AG04449 (cell line): Measurements from ENCODE around the gene PLEKHA8.

Experiments
- CTCF ChIA-PET: fragments of 350-600 bp; formaldehyde crosslinking; extraction: SDS; loops from one replicate; lab custom pipeline; 2021; ENCODE audit warnings: antibody characterized with exemption; lab: Yijun Ruan, JAX
- POLR2A ChIA-PET: fragments of 400-600, 350-600 bp; formaldehyde crosslinking; extraction: SDS; loops from one replicate; lab custom pipeline; 2020; ENCODE audit warnings: antibody characterized with exemption, inconsistent platforms; lab: Yijun Ruan, JAX
- DNase-seq: peaks from one replicate; pipeline ENCODE4 v3.0.0-alpha.2; 2010; ENCODE audit warnings: low read depth, low spot score
- H3K4me3 ChIP-seq: 2 replicates; pipeline ENCODE4 v1.5.1; 2011; ENCODE audit warnings: low read depth, mild to moderate bottlenecking, control low read depth, low read length
- TF ChIP-seq, protein P1 (sequence below): IDR thresholded peaks from one replicate; pipeline ENCODE4 v1.5.1; 2011; ENCODE audit warnings: mild to moderate bottlenecking, moderate library complexity, low read length, control low read depth, inconsistent platforms; ENCODE audit not compliant: insufficient read depth; ENCODE audit errors: missing control alignments

The PLEKHA8 gene

DNA sequence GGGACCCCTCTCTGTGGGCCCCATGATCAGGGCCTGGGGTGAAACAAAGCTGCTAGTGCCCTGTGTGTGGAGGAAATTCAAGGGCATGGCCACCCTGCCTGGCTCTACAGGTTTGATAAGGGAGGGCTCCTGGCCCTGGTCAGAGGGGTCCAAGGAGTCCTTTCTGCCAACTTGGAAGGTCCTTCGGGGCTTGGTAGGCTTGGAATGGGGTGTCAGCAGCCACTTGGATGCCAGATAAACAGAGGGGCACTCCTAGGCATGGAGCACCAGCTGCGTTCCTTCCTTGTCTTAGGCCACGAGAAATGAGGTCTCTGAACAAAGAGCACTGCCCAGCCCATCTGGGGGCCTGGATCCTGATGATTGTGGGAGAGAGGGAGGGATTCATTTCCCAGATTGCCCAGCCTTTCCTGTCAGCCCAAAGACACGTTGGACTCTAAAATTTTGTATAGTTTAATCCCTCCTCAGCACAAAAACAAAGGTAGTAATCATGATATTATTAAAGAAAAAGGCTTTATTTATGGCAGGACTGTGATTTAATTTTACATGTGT lies 111.7 kb downstream of the PLEKHA8 start:
- ChIA-PET CTCF (interaction anchor here (1.1 to 1.5 kb wide), 2 partner anchors 17 to 18 kb away, joined by 3 to 4 read pairs; no protein-coding TSS in a partner anchor), POLR2A (no interaction called here)
- TF ChIP-seq, protein P1, sequence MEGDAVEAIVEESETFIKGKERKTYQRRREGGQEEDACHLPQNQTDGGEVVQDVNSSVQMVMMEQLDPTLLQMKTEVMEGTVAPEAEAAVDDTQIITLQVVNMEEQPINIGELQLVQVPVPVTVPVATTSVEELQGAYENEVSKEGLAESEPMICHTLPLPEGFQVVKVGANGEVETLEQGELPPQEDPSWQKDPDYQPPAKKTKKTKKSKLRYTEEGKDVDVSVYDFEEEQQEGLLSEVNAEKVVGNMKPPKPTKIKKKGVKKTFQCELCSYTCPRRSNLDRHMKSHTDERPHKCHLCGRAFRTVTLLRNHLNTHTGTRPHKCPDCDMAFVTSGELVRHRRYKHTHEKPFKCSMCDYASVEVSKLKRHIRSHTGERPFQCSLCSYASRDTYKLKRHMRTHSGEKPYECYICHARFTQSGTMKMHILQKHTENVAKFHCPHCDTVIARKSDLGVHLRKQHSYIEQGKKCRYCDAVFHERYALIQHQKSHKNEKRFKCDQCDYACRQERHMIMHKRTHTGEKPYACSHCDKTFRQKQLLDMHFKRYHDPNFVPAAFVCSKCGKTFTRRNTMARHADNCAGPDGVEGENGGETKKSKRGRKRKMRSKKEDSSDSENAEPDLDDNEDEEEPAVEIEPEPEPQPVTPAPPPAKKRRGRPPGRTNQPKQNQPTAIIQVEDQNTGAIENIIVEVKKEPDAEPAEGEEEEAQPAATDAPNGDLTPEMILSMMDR = no peak
- no peak overlapping the region for H3K4me3 ChIP-seq
- no peak for DNase-seq

DNA sequence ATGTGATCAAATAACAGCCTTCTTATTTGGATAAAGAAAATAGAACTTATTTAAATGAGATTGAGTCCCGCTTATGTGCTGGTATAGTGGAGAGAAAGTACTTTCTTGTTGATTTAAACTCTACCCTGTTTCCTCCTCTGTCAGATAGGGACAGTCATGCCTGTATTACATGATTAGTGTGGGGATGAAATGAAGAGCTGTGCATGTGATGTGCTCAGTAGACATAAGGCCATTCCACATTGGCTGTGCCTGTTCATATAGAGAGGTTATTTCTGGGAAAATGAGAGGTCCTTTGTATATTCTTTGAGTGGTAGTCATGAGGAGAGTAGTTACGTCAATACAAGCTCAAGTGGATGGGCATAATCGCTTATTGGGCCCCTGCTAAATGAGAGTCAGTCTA lies 112.2 kb downstream of the PLEKHA8 start:
- CTCF ChIA-PET = interaction anchor here (1.1 to 1.5 kb wide), 2 partner anchors 17 to 18 kb away, joined by 3 to 4 read pairs; no protein-coding TSS in a partner anchor
- H3K4me3 ChIP-seq = no peak overlapping the region
- no peak for DNase-seq
- TF ChIP-seq, protein P1 = no peak
- POLR2A ChIA-PET = no interaction called here

DNA sequence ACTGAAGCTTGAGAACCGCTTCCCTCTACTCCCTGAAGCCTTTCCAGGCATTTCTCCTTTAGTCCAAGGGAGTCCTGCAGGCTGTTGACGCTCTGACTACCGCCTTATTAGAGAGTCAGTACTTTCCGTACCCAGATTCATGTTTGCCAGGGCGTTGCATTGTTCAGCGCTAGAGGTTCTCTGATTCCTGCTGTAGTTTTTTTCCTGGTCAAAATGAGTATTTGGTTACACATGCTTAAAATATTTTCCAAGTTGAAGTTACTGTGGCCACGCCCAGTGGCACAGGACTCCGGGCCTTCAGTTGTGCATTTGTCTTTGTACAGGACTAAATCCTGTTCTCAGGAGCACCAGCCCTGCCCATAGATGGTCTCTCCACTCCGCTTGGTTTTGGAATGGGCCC lies 114.5 kb downstream of the PLEKHA8 start:
- CTCF ChIA-PET = interaction anchor here (0.7 kb wide), 1 partner anchor 23 kb away, joined by 3 read pairs; no protein-coding TSS in a partner anchor
- TF ChIP-seq, protein P1 = no peak
- DNase-seq = no peak
- no peak overlapping the region for H3K4me3 ChIP-seq
- POLR2A ChIA-PET = no interaction called here

DNA sequence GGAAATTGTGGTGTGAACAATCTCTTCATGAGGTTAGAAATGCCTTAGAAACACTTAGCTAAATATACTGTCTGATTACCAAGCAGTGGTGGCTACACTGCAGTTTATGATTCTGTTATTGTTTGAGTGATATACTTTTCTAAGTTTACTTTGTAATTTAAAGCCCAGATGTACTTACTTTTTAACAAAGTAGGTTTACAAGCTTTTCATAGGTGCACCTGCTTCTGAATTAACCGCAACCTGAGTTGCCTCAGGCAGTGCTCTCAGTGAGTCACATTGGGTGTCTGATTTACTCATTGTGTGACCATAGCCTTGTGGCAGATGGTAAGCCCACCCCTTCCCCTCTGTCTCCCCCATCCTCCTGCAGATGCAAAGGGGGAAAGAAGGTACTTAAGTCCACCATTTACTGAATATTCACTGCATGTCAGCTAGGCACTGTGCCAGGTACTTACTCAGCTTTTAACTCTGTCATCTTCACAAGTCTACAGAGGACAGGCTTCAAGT lies 115.6 kb downstream of the PLEKHA8 start:
- H3K4me3 ChIP-seq = no peak overlapping the region
- TF ChIP-seq, protein P1 = no peak
- DNase-seq = no peak
- ChIA-PET POLR2A (interaction anchor here (0.7 kb wide), 1 partner anchor 1053 kb away, joined by 3 read pairs; no protein-coding TSS in a partner anchor), CTCF (interaction anchor here (1.0 kb wide), 1 partner anchor 8 kb away, joined by 4 read pairs; the partner anchor contains the start of gene MTURN)

DNA sequence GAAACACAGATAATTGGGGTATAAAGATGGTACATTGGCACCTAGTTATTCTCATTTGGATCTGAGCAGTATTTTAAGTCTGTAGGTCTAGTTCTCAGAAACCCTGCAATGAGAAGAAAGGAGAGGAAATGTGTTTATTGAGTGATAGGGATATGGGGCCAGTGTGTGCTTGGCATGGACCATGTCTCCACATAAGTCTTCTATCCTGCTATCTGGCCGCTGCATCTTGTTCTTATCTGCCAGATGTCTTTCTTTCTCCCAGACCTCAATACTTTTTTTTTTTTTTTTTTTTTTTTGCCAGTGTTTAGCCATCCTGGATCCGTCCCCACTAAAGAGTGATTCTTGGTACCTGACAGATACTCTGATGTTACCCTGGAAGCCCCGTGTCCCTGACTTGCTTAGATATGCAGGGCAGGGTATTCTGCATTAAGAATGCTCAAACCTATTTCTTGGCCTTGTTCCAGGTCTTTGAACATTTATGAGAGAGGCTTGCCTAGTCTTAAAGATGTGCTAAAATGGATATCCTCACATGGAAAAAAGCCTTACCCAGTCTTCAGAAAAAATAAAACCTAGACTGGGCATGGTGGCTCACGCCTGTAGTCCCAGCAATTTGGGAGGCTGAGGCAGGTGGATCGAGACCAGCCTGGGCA lies 116.6 kb downstream of the PLEKHA8 start:
- H3K4me3 ChIP-seq = no peak overlapping the region
- TF ChIP-seq, protein P1 = no peak
- CTCF ChIA-PET = interaction anchor here (1.0 kb wide), 1 partner anchor 9 kb away, joined by 4 read pairs; the partner anchor contains the start of gene MTURN
- POLR2A ChIA-PET = no interaction called here
- no peak for DNase-seq

DNA sequence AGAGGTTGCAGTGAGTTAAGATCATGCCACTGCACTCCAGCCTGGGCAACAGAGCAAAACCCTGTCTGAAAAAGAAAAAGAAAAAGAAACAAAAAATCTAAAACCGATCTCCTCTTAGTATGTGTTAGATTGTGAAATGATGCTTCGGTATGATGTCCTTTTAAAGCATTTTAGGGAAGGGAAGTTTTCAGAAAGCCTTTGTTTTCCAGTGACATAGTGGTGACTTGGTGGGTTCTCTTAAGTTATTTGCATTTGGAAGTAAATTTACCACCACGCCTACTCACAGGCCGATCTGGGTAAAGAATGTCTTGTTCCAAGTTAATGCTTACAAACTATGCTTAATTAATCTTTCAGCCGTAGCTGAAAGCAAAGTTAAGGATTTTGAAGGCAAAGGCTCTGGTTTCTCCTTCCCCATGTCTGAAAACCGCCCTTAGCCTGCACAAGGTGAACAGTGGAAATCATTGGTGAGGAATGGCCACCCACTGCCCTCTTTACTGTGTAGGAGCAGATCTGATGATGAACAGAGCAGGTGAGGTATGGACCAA lies 117.3 kb downstream of the PLEKHA8 start:
- H3K4me3 ChIP-seq = no peak overlapping the region
- ChIA-PET POLR2A (no interaction called here), CTCF (no interaction called here)
- TF ChIP-seq, protein P1 = no peak
- DNase-seq = no peak
